Osteocyte (in vitro differentiated cells): Measurements from ENCODE around the gene KCNIP4. TPM values are rescaled to one million over a fixed set of nuclear protein-coding genes. Genes with fewer than 3 reads are reported as not detected.

Source experiments
- DNase-seq: peaks from one replicate; pipeline ENCODE4 v3.0.0; 2021; ENCODE audit warnings: mixed read lengths; ENCODE audit not compliant: unreplicated experiment; ENCODE audit errors: extremely low spot score
- H3K27ac Mint-ChIP-seq: one replicate; pipeline ENCODE4 v1.8.0; 2021; ENCODE audit warnings: mild to moderate bottlenecking, mixed read lengths; ENCODE audit not compliant: unreplicated experiment
- H3K27me3 Mint-ChIP-seq: one replicate; pipeline ENCODE4 v1.8.0; 2021; ENCODE audit warnings: mixed read lengths; ENCODE audit not compliant: unreplicated experiment
- H3K36me3 Mint-ChIP-seq: one replicate; pipeline ENCODE4 v1.8.0; 2021; ENCODE audit warnings: mixed read lengths; ENCODE audit not compliant: unreplicated experiment
- H3K4me1 Mint-ChIP-seq: one replicate; pipeline ENCODE4 v1.8.0; 2021; ENCODE audit warnings: mixed read lengths; ENCODE audit not compliant: unreplicated experiment
- H3K4me3 Mint-ChIP-seq: one replicate; pipeline ENCODE4 v1.8.0; 2021; ENCODE audit warnings: mild to moderate bottlenecking, moderate library complexity, mixed read lengths; ENCODE audit not compliant: unreplicated experiment
- H3K9me3 Mint-ChIP-seq: one replicate; pipeline ENCODE4 v1.8.0; 2021; ENCODE audit warnings: mixed read lengths; ENCODE audit not compliant: unreplicated experiment
- CTCF ChIP-seq: fragments of 200-600 bp; sonication (generic); IDR thresholded peaks from 2 replicates; pipeline ENCODE4 v1.5.0; 2021; ENCODE audit warnings: antibody characterized with exemption, mild to moderate bottlenecking, moderate library complexity
- total RNA-seq: library from RNA; stranded (reverse); gene quantifications from 2 replicates; pipeline ENCODE4 v1.2.1, GENCODE V29; 2021

Gene KCNIP4
- total RNA-seq, 1 donor from 2014 or later = 0.24 TPM

- Mint-ChIP-seq H3K27ac (no peak overlapping the region), H3K4me3 (no peak overlapping the region), H3K4me1 (no peaks in the 10 kb centered on the region), H3K9me3 (no peaks in the 10 kb centered on the region), H3K27me3 (peaks cover 2% of the 10 kb centered on the region), H3K36me3 (no peaks in the 10 kb centered on the region)
- DNase-seq = no peak
- TF ChIP-seq CTCF = no peak
Measured at GRCh38 chr4:21605006-21605405, 343.6 kb downstream of the KCNIP4 start.

DNA sequence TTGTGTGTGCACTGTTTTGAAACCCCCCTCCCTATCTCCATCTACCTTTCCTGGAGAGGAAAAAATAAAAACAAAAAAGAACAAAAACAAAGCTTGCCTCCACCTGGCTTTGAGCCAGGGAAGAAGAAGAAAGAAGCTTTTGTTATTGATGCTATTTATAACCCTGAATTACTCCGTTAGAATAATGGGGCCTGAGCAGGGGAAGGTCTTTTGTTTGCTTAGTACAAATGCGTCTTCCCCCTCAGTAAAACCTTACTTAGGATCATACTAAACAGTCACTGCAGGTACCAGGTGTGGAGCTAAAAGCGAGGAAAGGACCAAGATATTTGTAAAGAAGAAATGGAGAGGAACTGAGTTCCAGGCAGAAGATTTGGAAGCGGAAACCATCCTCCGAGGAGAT lies 352.1 kb downstream of the KCNIP4 start:
- Mint-ChIP-seq H3K36me3 (no peaks in the 10 kb centered on the region), H3K27ac (no peak overlapping the region), H3K9me3 (no peaks in the 10 kb centered on the region), H3K27me3 (no peaks in the 10 kb centered on the region), H3K4me1 (no peaks in the 10 kb centered on the region), H3K4me3 (no peak overlapping the region)
- DNase-seq = no peak
- TF ChIP-seq CTCF = no peak

DNA sequence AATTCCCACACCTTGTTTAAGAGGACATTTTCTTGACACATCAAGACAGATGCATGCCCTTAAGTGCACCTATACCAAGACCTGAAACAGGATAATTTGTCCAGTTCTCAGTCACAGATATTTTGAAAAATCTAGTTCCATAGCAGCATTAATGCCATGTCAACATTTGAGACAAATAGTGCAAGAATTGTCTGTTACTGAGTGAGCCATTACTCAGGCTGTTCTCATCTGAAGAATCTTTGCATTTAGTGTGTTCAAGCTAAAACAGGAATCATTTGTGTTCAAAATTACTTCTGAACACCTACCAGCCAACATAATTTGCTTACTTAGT lies 354.9 kb downstream of the KCNIP4 start:
- Mint-ChIP-seq H3K36me3 (no peaks in the 10 kb centered on the region), H3K9me3 (no peaks in the 10 kb centered on the region), H3K4me1 (no peaks in the 10 kb centered on the region), H3K27me3 (no peaks in the 10 kb centered on the region), H3K4me3 (no peak overlapping the region), H3K27ac (no peak overlapping the region)
- TF ChIP-seq CTCF = no peak
- no peak for DNase-seq

DNA sequence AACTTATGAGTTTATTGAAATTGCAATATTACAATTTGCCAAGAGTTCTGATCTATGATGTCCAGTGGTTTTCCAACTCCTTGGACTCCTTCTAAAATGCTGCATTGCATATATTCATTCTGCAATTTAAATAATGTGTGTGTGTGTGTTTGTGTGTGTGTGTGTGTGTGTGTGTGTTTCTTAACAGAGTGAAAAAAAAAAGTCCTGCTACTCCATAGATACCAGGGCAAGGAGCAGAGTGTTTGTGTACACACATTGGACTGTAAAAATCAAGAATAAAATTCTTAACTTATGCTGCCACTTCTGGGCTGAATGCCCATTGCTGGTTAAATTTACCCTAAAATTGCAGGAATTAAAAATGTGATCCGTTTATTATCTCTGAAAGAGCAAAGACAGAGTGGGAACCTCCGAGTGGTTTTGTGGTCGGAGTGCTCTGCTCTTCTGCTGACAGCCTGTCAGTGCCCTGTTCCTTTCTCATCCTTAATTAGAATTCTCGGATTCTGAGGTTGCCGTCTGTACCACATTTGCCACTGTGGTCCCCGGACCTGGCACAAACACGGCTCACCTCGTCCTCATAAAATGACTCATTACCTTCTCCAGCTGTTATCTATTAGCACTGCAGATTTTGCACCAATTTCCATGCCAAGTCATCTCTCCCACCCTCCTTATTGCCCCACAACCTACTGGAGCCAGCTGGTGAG lies 355.5 kb downstream of the KCNIP4 start:
- no peak for TF ChIP-seq CTCF
- H3K9me3 Mint-ChIP-seq = no peaks in the 10 kb centered on the region
- DNase-seq = no peak
- no peaks in the 10 kb centered on the region for H3K36me3 Mint-ChIP-seq
- no peak overlapping the region for H3K27ac Mint-ChIP-seq
- no peaks in the 10 kb centered on the region for H3K4me1 Mint-ChIP-seq
- H3K27me3 Mint-ChIP-seq = no peaks in the 10 kb centered on the region
- no peak overlapping the region for H3K4me3 Mint-ChIP-seq

- no peak for TF ChIP-seq CTCF
- Mint-ChIP-seq H3K27ac (no peak overlapping the region), H3K9me3 (no peaks in the 10 kb centered on the region), H3K27me3 (peaks cover 3% of the 10 kb centered on the region), H3K36me3 (no peaks in the 10 kb centered on the region), H3K4me1 (no peaks in the 10 kb centered on the region), H3K4me3 (no peak overlapping the region)
- DNase-seq = no peak
Measured at GRCh38 chr4:21577056-21577455, 371.5 kb downstream of the KCNIP4 start.
